GM15510 (cell line): Measurements from ENCODE around the gene IL1R2.

ENCODE experiments used
- POLR2A ChIP-seq: IDR thresholded peaks from 3 replicates; pipeline ENCODE4 v1.6.1; 2011; ENCODE audit warnings: borderline replicate concordance; ENCODE audit not compliant: insufficient read length; ENCODE audit errors: extremely low read depth

Gene IL1R2

GRCh38 chr2:102049756-102050443 lies 58.1 kb downstream of the IL1R2 start:
- TF ChIP-seq POLR2A, result no peak

DNA sequence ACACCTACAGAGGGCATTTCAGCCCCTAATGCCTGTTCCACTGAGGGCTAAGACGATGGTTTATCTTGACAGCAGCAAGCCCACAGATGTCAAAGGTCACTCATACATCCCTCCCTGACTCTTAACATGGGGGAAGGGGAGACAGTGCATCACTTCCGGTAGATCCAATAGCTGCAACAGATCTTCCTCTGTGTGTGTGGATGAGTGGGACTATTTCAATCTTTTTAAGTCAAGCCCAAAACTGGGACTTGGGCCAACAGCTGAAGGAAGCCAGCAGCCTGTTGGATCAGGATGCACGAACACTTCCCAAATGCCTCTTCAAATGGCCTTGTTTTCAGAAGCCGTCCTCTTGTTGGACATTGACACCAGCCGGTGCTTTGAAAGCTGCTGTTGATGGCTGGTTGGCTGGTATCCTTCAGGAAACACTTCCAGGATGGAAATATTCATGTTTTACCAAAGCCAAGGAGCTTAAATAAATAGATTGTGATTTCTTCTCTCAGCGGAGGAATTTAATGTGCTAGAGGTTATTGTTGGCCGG lies 59.2 kb downstream of the IL1R2 start:
- no peak for TF ChIP-seq POLR2A

DNA sequence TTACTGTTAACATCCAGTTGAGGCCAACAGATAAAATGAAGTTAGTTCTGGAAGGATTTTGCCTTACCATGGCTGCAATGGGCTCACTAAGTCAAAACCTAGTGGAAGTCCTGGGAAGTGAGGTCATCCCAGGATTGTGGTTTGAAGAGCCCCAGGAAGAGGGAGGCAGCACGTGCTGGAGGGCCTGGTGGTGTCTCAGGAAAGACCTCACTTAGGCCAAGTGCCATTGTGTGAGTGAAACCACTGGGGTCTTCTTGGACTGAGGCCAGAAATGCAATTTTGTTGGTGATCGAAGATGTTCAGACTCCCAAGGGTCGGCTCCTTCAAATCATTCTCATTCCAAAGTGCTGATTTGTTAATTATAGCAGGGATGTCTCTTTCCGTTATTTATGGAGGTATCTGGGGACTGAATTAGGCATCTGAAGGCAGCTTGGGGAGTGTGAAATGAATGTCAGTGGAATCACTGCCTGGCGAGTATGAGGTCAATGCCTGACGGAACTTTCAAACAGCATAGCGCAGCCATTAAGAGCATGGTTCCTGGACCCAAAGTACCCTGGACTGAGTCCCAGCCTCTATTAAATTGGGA lies 60.0 kb downstream of the IL1R2 start:
- TF ChIP-seq POLR2A, result no peak

GRCh38 chr2:102052365-102052764 lies 60.6 kb downstream of the IL1R2 start:
- no peak for TF ChIP-seq POLR2A

GRCh38 chr2:102053096-102053495 lies 61.3 kb downstream of the IL1R2 start:
- TF ChIP-seq POLR2A, result no peak

DNA sequence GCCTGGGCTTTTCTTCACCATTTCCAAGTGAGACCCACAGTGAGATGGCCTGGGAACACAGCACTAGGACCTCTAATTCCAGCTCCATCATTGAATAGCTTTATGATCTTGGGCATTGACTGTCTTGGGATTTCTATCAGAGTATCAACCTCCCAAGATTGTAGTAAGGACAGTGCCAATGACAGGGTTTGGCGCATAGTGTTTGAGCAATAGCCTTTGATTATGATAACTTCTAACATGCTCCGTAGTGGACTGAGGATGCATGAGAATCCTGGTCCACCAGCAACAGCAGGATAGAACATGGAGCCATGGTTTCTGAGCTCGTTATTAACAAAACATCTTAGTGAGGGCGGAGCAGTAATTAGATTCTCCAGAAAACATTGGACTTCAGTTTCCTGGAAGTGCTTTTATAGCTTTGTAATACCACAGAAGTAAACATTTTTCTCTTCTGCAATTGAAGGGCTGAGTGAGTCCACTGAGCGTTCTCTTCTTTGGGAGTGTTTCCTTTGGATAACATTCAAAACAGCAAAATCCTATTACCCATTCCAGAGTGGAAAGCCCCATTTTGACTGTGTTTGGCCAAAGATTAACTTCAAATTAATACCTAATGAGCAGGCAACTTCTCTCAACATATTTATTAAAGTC lies 63.7 kb downstream of the IL1R2 start:
- no peak for TF ChIP-seq POLR2A

DNA sequence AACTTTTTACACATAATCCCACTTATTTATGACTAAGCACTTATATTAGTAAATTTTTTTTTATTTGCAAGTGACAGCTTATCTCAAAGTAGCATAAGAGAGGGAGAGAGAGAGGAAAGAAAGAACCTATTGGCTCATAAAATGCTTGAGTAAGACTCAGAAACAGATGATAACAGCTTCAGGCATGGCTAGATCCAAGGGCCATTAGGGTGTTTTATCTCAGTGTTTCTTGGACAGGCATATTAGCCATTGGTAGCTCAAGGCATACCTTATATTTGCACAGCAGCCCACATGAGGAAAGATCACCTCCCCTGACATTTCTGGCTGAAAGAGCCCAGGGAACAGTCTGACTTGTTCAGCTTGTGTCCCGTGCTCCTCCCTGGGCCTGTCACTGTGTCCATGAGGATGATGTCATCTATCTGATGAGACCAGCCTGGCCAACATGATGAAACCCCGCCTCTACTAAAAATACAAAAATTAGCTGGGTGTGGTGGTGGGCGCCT lies 64.4 kb downstream of the IL1R2 start:
- no peak for TF ChIP-seq POLR2A

GRCh38 chr2:102057502-102058292 lies 65.9 kb downstream of the IL1R2 start:
- no peak for TF ChIP-seq POLR2A

GRCh38 chr2:102058293-102058833 lies 66.6 kb downstream of the IL1R2 start:
- no peak for TF ChIP-seq POLR2A

DNA sequence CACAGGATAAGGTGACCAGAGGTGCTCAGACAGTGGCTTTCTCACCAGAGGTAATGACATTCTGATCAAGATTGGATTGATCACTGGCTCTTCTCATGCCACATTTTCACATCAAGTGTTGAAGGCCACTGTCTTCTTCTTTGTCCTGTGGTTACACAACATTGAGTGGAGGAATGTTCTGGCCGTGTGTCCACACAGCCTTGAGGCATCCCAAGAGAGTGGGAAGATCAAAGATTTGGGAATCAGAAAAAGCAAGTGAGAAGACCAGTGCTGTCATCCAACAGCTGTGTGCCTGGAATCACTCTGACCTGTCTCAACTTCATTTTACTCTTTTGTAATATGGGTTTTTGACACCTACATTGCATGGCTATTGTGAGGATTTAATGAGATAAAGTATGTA lies 67.4 kb downstream of the IL1R2 start:
- no peak for TF ChIP-seq POLR2A

GRCh38 chr2:102060047-102060446 lies 68.3 kb downstream of the IL1R2 start:
- TF ChIP-seq POLR2A, result no peak

GRCh38 chr2:102060792-102061191 lies 69.0 kb downstream of the IL1R2 start:
- TF ChIP-seq POLR2A, result no peak

- TF ChIP-seq POLR2A, result no peak
Observed at GRCh38 chr2:102061286-102061699, 69.5 kb downstream of the IL1R2 start.

DNA sequence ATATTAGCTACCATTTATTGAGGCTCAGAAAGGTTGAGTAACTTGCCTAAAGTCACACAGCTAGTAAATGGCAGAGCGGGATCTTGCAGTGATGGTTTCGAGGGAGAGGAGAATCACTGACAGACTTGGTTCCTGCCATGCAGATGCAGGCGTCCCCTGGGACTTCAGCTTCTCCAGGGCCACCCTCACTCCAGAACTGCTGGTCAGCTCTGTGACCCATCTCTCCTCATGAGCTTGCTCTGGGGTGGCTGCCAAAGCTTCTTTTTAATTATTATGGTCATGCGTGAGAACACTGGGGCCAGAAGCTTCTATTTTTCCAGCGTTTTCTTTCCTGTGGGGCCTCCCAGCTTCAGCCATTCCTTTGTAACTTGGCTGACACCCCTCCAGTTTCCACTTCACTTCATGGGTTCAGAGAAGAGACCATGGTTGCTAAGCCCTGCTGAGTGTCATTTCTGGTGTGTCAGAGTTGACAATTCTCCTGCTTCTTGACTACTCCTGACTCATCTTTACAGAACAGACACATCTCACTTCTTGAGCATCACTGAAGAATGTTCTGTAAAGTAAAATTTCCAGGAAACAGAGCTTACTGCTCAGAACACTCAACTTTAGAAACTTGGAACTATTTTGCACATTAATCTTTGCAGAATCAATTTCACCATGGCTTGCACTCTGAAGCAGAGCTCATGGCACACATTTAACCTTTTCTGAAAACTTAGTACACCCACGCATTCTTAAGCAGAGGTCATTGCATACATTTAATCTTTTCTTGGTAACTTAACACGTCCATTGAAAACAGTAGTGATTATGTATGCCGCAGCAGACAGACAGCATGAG lies 70.4 kb downstream of the IL1R2 start:
- no peak for TF ChIP-seq POLR2A

GRCh38 chr2:102062802-102063201 lies 71.0 kb downstream of the IL1R2 start:
- TF ChIP-seq POLR2A, result no peak

DNA sequence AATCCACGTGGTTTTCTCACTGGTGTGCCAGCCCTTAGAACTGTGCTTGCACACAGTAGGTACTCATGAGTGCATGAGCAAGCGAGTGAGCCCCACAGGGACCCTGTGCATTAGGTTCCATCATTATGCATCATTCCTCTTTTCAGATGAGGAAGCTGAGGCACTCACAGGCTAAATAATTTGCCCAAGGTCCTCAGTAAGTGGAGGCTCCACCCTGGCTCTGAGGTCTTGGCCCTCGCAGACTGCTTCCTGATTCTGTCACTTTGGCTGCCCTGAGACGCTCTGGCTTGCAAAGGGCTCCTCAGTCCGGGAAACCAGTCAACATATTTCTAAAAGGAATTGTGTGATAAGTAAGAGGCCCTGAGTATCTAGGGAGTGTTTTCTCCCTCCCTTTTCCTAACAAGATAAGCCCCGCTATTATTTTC lies 71.7 kb downstream of the IL1R2 start:
- TF ChIP-seq POLR2A, result no peak
